Measurements from ENCODE around the gene GIMAP2. TPM values are rescaled to one million over a fixed set of nuclear protein-coding genes. Genes with fewer than 3 reads are reported as not detected.
"Not testable (repeated sequence)": the region's sequence is repeated elsewhere in the genome, so short reads cannot be mapped to it uniquely, and the experiment has no call there.

The GIMAP2 gene
- total RNA-seq, 1 donor from 2014 or later = not detected

- no peak for TF ChIP-seq CTCF (conservative IDR thresholded peaks at IDR 0.05; ENCODE audit: low read depth, low read length)
- DNase-seq (ENCODE audit: low read depth) = no peak
- H3K4me3 ChIP-seq (ENCODE audit: low read depth, low read length) = no peak overlapping the region
Observed at GRCh38 chr7:150654692-150655091, 30.8 kb upstream of the GIMAP2 start.

GRCh38 chr7:150656047-150656446 is 29.5 kb upstream of the GIMAP2 start:
- DNase-seq (ENCODE audit: low read depth) = no peak
- H3K4me3 ChIP-seq (ENCODE audit: low read depth, low read length) = no peak overlapping the region
- TF ChIP-seq CTCF (conservative IDR thresholded peaks at IDR 0.05; ENCODE audit: low read depth, low read length) = no peak

GRCh38 chr7:150657526-150657925 is 28.0 kb upstream of the GIMAP2 start:
- no peak overlapping the region for H3K4me3 ChIP-seq (ENCODE audit: low read depth, low read length)
- DNase-seq (ENCODE audit: low read depth) = no peak
- no peak for TF ChIP-seq CTCF (conservative IDR thresholded peaks at IDR 0.05; ENCODE audit: low read depth, low read length)

GRCh38 chr7:150660939-150661613 is 24.4 kb upstream of the GIMAP2 start:
- no peak for DNase-seq (ENCODE audit: low read depth)
- no peak for TF ChIP-seq CTCF (conservative IDR thresholded peaks at IDR 0.05; ENCODE audit: low read depth, low read length)
- H3K4me3 ChIP-seq (ENCODE audit: low read depth, low read length) = no peak overlapping the region

- not testable (repeated sequence) for DNase-seq (ENCODE audit: low read depth)
Observed at GRCh38 chr7:150662821-150663220, 22.7 kb upstream of the GIMAP2 start.

GRCh38 chr7:150663802-150664494 is 21.6 kb upstream of the GIMAP2 start:
- TF ChIP-seq CTCF (conservative IDR thresholded peaks at IDR 0.05; ENCODE audit: low read depth, low read length) = no peak
- DNase-seq (ENCODE audit: low read depth) = no peak
- H3K4me3 ChIP-seq (ENCODE audit: low read depth, low read length) = no peak overlapping the region

More at GRCh38 chr7:150662821-150663220, 22.7 kb upstream of the GIMAP2 start:
- not testable (repeated sequence) for H3K4me3 ChIP-seq (ENCODE audit: low read depth, low read length)

GRCh38 chr7:150665089-150665748 is 20.3 kb upstream of the GIMAP2 start:
- TF ChIP-seq CTCF (conservative IDR thresholded peaks at IDR 0.05; ENCODE audit: low read depth, low read length) = no peak
- no peak for DNase-seq (ENCODE audit: low read depth)
- H3K4me3 ChIP-seq (ENCODE audit: low read depth, low read length) = no peak overlapping the region

Measured in epithelial cell of proximal tubule (primary cell).